ENCODE data around the gene NECAB3.

- TF ChIP-seq, protein P1, sequence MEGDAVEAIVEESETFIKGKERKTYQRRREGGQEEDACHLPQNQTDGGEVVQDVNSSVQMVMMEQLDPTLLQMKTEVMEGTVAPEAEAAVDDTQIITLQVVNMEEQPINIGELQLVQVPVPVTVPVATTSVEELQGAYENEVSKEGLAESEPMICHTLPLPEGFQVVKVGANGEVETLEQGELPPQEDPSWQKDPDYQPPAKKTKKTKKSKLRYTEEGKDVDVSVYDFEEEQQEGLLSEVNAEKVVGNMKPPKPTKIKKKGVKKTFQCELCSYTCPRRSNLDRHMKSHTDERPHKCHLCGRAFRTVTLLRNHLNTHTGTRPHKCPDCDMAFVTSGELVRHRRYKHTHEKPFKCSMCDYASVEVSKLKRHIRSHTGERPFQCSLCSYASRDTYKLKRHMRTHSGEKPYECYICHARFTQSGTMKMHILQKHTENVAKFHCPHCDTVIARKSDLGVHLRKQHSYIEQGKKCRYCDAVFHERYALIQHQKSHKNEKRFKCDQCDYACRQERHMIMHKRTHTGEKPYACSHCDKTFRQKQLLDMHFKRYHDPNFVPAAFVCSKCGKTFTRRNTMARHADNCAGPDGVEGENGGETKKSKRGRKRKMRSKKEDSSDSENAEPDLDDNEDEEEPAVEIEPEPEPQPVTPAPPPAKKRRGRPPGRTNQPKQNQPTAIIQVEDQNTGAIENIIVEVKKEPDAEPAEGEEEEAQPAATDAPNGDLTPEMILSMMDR (conservative IDR thresholded peaks at IDR 0.05; ENCODE audit: low read depth, low read length), result no peak
- no peak for TF ChIP-seq EZH2 (IDR thresholded peaks at IDR 0.05; ENCODE audit: low read length, unreplicated experiment)
- TF ChIP-seq EZH2phosphoT487 (IDR thresholded peaks at IDR 0.05; ENCODE audit: borderline replicate concordance, low read length), result no peak
Measured at GRCh38 chr20:33709905-33710541, 35.8 kb upstream of the NECAB3 start.
